Amygdala (tissue), 56 donors: ENCODE data around the gene KIF3B.
"Not testable (repeated sequence)": the region's sequence is repeated elsewhere in the genome, so short reads cannot be mapped to it uniquely, and the experiment has no call there.

ENCODE experiments used
- DNase-seq, 56 donors: peaks; one replicate each; lab custom pipeline; 2025; lab: John Stamatoyannopoulos, UW

Gene KIF3B

GRCh38 chr20:32380037-32380436 is 102.6 kb downstream of the KIF3B start:
- DNase-seq, result not testable (repeated sequence)

GRCh38 chr20:32380745-32381144 is 103.3 kb downstream of the KIF3B start:
- no peak for DNase-seq

GRCh38 chr20:32382102-32382950 is 104.9 kb downstream of the KIF3B start:
- DNase-seq, result no peak

GRCh38 chr20:32383441-32383840 is 106.0 kb downstream of the KIF3B start:
- DNase-seq, result not testable (repeated sequence)
